ENCODE measurements around the gene INHBC.

The INHBC gene

DNA sequence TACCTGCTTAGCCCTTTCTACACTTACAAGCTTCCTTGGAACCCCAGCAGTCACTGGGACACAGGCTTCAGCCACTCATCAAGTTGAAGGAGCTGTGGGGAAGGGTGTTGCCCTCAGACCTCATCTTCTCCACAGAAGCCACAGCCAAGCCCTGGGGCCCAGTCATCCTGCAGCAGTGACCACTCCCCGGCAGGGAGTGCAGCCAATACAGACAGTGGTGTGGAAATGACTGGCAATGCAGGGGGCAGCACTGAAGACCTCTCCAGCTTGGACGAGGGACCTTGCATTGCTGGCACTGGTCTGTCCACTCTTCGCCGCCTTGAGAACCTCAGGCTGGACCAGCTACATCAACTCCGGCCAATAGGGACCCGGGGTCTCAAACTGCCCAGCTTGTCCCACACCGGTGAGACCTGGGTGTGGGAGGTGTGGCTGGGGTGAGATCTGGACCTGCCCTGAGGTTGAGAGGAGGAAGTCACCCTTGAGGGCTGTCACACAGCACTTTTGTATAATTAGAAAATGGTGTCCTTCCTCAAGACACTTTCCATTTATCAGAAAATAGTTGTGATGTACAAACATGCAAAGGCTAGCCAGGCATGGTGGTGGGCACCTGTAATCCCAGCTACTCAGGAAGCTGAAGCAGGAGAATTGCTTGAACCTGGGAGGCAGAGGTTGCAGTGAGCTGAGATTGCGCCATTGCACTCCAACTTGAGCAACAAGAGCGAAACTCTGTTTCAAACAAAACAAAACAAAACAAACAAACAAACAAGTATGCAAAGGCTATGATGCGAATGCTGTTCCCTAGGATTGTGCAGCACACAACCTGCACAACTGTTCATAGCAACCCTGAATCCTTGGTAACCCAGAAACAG is 34.9 kb downstream of the INHBC start:
- DNase-seq = no peak

DNA sequence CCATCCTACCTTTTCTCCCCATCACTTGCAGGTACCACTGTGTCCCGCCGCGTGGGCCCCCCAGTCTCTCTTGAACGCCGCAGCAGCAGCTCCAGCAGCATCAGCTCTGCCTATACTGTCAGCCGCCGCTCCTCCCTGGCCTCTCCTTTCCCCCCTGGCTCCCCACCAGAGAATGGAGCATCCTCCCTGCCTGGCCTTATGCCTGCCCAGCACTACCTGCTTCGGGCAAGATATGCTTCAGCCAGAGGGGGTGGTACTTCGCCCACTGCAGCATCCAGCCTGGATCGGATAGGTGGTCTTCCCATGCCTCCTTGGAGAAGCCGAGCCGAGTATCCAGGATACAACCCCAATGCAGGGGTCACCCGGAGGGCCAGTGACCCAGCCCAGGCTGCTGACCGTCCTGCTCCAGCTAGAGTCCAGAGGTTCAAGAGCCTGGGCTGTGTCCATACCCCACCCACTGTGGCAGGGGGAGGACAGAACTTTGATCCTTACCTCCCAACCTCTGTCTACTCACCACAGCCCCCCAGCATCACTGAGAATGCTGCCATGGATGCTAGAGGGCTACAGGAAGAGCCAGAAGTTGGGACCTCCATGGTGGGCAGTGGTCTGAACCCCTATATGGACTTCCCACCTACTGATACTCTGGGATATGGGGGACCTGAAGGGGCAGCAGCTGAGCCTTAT is 35.8 kb downstream of the INHBC start:
- no peak for DNase-seq

DNA sequence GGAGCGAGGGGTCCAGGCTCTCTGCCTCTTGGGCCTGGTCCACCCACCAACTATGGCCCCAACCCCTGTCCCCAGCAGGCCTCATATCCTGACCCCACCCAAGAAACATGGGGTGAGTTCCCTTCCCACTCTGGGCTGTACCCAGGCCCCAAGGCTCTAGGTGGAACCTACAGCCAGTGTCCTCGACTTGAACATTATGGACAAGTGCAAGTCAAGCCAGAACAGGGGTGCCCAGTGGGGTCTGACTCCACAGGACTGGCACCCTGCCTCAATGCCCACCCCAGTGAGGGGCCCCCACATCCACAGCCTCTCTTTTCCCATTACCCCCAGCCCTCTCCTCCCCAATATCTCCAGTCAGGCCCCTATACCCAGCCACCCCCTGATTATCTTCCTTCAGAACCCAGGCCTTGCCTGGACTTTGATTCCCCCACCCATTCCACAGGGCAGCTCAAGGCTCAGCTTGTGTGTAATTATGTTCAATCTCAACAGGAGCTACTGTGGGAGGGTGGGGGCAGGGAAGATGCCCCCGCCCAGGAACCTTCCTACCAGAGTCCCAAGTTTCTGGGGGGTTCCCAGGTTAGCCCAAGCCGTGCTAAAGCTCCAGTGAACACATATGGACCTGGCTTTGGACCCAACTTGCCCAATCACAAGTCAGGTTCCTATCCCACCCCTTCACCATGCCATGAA is 36.5 kb downstream of the INHBC start:
- no peak for DNase-seq

DNA sequence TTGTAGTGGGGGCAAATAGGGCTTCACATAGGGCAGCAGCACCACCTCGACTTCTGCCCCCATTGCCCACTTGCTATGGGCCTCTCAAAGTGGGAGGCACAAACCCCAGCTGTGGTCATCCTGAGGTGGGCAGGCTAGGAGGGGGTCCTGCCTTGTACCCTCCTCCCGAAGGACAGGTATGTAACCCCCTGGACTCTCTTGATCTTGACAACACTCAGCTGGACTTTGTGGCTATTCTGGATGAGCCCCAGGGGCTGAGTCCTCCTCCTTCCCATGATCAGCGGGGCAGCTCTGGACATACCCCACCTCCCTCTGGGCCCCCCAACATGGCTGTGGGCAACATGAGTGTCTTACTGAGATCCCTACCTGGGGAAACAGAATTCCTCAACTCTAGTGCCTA is 37.1 kb downstream of the INHBC start:
- no peak for DNase-seq

DNA sequence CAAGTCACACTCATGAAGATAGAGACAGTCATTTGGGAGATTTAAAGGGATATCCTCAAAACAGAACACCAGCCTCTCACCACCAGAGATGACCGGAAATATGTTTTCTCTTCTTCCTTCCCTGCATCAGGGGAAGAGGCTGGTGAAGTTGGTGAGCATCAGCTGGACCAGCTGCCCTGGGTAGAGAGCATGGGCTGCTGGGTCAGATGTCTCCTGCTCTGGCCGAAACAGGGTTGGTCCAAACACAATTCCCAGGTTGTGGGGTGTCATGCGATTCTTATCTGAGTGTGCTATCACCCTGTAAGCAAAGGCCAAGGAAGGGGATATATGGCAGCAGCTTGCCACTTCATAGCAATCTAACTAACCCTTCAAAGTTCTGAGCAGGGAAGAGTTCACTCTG is 37.8 kb downstream of the INHBC start:
- no peak for DNase-seq

DNA sequence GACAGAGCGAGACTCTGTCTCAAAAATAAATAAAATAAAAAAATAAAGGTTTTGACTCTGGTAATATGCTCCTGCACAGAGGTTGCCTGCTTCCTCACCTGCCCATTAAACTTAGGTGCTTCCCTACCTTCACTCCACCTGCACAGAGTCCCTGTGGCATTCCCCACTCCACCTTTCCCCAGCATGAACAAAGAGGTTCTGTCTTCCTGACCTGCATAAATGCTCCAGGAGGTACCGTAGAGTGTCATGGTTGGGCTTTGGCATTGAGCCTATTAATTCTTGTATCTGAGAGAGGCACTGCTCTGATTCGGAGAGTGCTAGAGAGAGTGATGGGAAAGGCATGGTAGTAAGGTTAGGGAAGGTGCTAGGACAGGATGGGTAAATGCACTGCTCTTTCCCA is 38.8 kb downstream of the INHBC start:
- DNase-seq = no peak

DNA sequence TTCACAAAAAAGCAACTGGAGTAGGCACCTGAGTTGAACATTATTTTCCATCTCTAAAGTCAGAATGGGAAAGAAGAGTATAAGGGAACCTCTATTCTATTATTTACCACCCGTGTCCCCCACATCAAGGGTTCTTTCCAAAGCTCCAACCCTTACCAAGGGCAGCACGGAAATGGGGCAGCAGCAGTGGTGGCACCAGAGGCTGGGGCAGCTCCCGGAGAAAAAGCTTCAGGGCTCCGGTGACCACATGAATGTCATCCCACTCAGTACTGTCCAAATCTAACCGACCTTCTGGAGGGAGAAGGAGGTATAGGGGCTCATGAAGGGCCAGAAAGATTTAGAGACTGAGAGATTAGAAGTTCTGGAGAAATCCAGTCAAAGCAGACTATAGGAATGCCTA is 39.3 kb downstream of the INHBC start:
- DNase-seq = no peak

DNA sequence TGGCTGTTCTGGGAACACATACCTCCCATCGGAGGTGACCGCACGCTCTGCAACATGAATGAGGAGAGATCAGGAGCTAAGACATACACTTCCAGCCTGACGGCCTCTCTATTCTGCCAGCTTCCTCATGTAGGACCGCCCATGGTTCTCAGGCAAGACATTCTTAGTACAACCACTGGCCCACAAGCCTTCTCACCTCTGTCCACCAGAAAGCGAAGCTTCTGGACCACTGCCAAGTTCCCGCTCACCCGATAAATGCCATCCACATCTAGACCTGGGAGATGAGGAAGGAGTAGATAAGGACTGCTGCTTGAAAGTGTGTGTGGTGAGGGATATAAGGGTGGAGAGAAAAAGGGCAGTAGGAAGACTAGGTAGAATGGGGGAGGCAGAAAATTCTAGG is 39.8 kb downstream of the INHBC start:
- DNase-seq = no peak

DNA sequence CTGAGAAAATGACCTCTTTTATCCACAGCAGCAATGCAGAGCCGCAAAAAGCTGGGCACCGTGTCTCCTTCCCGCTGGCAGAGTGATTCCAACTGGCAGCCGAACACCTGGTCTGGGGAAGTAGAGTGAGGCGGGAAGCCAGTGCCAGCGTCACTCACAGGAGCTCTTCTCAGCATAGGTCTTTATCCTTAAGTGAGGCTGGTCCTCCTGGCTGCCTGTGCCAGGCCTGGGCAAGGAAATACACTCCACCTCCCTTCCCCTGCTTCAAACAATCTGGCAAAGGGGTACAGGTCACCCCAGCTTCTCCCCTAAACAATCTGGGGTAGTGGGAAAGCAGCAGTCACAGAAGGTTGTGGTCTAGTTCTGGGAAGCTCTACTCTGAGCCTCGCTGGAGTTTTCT is 40.3 kb downstream of the INHBC start:
- no peak for DNase-seq

DNA sequence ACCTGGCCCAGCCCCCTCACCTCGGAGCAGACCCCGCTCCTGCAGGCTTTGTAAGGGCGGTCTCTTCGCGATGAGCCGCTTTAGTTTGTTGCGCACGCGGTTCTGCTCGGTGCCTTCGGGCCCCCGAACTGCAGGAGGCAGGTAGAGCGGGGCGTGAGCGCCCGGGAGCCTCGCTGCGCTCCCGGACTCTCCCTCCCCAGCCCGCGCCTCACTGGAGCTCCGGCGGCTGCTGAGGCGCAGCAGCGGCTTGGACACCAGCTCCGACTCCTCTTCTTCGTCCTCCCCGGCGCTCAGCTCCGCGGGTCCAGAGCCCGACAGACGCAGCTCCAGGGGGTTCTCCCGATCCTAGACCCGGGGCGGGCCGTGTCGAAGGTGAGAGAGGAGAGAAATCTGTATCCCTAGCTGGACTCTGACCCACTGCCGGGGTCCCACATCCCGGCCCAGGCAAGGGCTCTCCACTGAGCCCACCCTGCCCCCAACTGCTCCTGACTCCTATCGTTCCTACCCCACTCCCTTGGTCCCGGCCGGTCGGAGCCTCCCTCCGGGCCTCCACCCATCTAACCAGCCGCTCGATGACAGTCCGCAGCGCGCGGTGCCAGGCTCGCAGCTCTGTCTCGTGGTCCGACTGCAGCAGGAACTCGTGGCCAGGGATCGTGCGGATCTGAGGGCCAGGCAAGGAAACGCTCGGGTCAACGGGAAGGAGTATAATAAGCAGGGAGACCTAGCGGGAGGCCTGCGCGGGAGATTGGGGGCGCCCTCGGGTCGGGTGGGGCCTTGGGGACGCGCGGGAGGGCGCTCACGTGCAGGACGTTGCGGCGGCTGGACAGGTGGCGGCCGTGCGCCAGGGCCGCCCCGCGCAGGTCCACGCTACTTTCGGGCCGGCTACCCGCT is 40.9 kb downstream of the INHBC start:
- no peak for DNase-seq

DNA sequence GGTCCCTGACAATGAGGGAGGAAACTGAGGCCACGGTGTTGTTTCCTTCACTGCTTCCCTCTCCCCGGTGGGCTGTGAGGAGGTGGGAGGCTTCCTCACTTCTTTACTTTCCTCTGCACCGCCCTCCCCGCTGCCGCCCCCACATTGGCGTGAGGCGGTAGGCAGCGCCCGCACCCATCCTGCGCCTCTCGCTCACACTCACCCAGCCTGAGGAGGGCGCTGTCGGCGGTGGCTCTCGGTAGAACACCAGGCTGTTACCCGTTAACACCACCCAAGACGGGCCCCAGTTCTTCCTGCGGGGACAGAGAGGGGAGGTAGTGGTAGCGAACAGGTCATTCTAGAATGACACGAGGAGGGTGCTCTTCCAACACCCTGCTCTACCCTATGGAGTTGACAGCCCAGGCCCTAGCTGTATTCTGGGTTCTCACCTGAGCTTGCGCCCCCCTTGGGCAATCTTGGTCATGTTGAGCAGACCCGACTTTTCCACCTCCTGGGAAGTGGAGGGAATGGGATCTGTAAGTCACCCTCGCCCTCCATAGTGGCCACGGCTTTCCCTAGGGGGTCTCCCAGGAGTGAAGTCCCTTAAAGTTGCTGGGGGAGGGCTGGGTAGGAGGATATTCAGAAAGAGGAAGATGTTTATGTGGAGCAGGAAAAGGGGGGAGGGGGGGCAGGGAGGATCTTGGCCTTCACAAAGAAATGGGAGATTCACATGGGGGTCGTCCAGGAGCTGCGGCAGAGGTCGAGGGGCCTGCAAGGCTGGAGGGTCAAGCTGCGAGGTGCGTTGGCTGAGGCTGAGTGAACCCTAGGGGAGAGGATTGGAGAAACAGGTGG is 41.8 kb downstream of the INHBC start:
- DNase-seq = no peak

DNA sequence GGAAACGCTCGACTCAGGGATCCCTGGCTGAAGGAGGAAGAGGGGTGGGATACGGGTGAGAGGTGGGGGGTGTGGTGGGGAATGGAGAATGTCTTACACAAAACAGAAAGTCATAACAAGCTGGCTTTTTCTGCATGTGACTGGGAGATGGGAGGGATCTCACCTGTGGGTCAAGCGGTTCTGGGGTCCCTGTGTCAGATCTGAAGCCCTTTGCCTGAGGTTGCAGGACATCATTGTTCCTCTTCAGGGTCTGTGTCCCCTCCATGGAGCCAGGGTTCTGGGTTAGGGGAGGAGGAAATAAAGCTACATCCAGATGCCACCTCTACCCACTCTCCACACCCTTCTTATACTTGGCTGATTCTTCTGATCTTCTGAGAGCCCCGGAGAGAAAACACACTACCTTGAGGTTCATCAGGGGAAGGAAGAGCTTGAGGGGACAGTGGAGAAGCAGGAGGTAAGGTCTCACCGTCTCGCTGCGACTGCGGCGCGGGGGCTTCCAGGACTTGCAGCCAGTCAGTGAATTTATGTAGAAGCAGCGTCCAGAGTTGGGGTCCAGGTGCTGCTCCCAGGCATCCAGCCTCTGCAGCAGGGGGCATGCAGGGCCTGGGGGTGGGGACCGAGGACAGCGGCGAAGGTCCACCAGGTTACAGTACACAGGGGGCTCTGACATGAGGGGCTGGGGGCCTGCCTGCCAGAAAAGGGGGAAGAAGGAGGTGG is 42.6 kb downstream of the INHBC start:
- DNase-seq = no peak

DNA sequence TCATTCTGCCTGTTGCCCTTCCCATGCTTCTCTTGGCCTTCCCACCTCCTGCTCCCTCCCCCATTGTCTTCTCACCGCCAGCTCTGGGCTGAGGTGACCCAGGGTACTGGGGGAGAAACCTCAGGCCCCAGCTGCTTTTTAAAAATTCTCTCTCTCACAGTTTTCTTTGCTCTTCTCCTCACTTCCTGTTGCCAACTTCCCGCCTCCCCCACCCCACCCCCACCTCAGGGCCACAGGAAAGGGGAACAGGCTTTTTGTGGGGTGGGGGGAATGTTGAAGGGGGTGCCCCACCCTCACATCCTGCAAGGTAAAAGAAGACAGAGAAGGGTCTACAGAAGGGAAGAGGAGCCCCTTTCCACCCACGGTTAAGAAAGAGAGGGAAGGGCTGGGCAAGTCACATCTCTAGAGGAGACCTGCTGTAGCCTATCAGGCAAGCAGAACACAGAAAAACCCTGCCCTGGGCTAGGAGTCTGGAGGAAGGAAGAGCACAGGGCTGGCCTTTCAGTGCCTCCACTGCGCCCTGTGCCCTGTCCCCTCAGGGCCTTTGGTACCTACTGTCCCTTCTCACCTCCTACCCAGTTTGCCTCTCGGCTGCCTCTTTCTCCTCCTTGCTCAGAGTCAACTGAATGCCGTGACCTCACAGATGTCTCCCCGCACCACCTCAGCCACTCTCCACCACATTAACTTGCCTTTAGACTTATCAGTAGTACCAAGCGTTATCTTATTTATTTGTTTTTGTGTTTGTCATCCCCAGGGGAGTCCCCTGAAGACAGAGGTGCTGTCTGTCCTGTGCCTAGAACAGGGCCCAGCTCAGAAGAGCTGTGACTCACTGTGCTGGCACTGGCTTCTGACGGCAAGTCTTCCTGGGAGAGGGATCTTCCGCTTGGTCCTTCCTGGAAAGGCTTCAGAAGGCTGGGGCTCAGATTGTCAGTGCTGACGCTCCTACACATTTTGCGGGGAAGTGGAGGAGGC is 43.4 kb downstream of the INHBC start:
- no peak for DNase-seq

DNA sequence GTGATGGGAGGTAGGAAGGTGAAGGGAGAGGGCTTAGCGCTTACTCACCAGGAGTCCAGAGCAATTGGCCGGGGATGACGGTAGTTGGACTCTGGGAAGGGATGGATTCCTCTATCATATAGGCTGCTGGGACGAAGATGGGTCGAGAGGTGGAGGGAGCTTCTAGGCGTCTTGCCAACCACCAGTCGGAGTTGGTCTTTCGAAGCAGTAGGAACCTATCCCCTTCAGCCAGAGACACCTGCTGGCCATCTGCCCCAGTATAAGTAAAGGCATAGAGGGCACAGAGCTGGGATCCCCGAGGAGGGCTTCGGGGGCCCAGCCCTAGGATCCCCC is 44.4 kb downstream of the INHBC start:
- DNase-seq = no peak

DNA sequence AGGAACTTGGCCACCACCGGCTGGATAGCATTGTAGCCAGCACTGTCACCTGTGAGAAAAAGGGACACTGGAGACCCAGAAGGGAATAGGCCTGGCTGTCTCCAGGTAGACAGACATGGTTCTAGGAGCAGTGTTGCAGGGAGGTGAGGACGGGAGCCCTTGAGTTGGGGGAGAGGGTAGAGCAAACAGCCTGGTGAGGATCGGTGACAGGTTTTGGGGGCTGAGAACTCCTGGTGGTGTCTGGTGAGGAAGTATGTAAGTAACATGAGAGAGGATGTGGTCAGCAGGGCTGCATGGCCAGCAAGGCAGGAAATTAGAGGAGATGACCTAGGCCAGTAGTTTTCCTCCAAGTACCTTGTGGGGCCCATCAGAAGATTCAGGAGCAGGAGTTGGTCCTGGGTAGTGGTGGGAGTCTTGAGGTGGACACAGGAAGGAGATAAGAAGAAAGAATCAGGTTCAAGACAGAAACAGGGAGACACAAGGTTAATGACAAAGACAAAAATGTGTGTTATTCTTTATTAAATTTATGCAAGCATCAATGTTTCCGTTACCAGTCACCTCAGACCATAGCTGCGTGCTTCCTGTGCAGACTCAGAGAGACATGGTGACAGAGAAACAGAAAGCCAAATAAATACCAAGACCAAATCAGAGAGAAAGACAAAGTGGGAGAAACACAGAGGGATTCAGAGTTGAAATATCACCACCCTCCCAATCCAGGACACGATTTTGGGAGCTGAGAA is 45.0 kb downstream of the INHBC start, which contains the start of gene ARHGAP9:
TSS of gene ARHGAP9 (minus strand) at position 491 of the 740 bp plus-strand sequence. CDS start at position 31, 460 bp downstream.
- DNase-seq = no peak

DNA sequence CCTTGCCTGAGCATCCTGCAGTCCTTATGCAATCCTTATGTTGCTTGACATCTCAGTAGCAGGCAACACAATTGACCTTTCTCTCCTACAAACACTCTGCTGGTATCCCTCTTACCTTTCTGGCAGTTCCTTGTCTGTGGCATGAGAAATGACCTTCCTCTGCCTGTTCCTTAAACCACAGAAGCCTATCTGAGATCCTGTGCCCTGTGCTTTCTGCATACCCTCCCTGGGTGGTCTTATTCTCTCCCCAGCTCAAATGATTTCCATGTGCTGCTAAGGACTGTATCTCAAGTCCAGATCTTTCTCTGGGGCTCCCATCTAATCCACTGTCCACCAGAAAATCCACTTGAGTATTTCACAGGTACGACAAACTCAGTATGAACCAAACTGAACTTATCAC is 47.1 kb downstream of the INHBC start:
- no peak for DNase-seq

DNA sequence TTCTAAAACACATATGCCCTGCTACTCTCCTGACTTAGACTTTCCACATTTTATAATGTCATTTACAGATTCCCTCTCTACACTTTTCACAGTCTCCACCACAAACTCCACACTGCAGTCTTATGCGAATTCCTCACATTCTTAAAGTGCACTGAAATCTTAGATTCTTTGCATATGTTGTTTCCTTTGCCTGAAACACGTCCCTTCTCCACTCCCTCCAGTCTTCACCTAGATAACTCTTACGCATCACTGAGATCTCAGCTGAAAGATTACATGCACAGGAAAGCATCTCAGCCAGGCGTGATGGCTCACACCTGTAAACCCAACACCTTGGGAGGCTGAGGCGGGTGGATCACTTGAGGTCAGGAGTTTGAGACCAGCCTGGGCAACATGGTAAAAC is 48.9 kb downstream of the INHBC start:
- no peak for DNase-seq

DNA sequence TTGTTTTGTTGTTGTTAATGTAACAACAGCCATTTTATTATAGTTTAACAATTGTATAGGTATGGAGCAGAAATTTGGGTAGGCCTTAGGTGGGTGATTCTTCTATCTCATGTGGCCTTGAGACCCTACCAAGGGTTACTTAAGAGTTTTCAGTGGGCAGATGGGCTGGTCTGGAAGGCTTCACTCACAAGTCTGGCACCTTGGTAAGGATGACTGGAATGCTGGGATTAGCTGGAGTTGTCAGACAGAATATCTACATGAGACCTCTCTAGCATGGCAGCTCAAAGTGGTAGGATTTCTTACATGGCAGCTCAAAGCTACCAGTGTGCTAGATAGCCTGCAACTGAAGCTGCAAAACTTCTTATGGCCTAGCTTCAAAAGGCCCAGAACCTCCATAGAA is 51.1 kb downstream of the INHBC start:
- DNase-seq = no peak

DNA sequence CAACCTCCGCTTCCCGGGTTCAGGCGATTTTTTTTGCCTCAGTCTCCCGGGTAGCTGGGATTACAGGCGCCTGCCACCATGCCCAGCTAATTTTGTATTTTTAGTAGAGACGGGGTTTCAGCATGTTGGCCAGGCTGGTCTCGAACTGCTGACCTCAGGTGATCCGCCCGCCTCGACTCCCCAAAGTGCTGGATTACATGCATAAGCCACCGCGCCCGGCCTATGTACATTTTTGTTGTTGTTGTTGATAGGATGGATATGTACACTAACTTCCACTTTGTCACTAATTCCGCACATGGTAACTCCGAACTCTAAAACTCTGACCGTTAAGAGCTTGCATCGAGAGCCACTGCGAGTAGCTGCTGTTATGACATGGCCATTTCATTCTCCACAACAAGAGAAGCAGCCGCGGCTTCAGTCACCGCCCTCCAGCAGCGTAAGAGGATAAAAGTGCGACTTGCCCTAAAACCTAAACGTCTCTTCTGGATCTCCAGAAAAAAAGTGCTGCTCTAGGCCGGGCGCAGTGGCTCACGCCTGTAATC is 52.5 kb downstream of the INHBC start:
- DNase-seq = no peak

Data from SHP77 (cell line).